ENCODE data around the gene NPPA. TPM values are rescaled to one million over a fixed set of nuclear protein-coding genes. Genes with fewer than 3 reads are reported as not detected.

Gene NPPA
- total and polyA plus RNA-seq, 3 donors from 2014 or later: not detected

DNA sequence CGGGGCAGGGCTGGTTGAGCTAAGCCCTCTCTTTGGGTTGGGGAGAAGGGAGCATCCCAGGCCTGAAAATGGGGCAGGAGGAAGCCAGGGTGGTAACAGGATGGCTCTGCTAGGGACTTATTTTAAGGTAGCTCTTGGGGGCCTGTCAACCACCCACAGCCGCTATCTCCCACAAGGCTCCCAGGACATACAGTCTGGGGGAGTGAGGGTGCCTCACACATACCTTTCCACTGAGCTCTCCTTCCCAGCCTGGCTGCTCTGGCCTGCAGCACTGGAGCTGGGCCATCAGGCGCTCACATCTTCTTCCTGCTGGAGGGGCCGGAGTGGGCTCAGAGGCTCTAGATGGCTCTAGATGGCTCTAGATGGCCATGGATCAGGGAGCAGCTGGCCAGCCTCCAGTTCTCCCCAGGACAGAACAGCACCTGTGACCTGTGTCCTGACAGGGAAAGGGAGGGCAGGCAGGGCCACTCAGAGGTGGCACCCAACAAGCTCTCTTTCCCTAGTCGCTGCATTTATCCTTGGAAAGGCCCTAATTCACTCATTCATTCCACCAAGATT is 22.1 kb upstream of the NPPA start:
- no peak for TF ChIP-seq POLR2A (IDR thresholded peaks at IDR 0.05)
- TF ChIP-seq, protein P1, sequence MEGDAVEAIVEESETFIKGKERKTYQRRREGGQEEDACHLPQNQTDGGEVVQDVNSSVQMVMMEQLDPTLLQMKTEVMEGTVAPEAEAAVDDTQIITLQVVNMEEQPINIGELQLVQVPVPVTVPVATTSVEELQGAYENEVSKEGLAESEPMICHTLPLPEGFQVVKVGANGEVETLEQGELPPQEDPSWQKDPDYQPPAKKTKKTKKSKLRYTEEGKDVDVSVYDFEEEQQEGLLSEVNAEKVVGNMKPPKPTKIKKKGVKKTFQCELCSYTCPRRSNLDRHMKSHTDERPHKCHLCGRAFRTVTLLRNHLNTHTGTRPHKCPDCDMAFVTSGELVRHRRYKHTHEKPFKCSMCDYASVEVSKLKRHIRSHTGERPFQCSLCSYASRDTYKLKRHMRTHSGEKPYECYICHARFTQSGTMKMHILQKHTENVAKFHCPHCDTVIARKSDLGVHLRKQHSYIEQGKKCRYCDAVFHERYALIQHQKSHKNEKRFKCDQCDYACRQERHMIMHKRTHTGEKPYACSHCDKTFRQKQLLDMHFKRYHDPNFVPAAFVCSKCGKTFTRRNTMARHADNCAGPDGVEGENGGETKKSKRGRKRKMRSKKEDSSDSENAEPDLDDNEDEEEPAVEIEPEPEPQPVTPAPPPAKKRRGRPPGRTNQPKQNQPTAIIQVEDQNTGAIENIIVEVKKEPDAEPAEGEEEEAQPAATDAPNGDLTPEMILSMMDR (IDR thresholded peaks at IDR 0.05): no peak
- Histone ChIP-seq H3K4me3 (no peak overlapping the region), H3K27ac (no peak overlapping the region), H3K27me3 (no peaks in the 10 kb centered on the region), H3K9me3 (no peaks in the 10 kb centered on the region), H3K36me3 (ENCODE audit: low read depth, missing control alignments) (no peaks in the 10 kb centered on the region), H3K4me1 (no peaks in the 10 kb centered on the region)
- 77 to 87% methylated on average over 3 to 5 of the region's 5 CpGs for WGBS, 2 donors
- no peak for DNase-seq
- intact Hi-C loops (cut with DNase I; ENCODE audit: low total_unique reads): no loop called here

DNA sequence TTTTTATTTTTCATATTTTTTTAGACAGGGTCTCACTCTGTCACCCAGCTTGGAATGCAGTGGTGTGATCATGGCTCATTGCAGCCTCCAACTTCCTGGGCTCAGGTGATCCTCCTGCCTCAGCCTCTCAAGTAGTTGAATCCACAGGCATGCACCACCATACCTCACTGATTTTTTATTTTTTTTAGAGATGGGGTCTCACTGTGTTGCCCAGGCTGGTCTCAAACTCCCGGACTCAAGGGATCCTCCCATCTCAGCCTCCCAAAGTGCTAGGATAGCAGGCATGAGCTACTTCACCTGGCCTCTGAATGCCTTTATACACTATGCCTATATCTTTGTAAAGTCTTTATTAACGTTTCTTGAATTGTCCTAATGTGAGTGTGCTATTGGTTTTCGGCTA is 21.5 kb upstream of the NPPA start:
- intact Hi-C loops (cut with DNase I; ENCODE audit: low total_unique reads): no loop called here
- H3K4me1 ChIP-seq: no peaks in the 10 kb centered on the region
- no peak overlapping the region for H3K27ac ChIP-seq
- whole genome bisulfite sequencing, 2 donors: 87 to 89% methylated on average over 3 of the region's 3 CpGs
- H3K4me3 ChIP-seq: no peak overlapping the region
- no peak for DNase-seq
- H3K36me3 ChIP-seq (ENCODE audit: low read depth, missing control alignments): no peaks in the 10 kb centered on the region
- TF ChIP-seq POLR2A (IDR thresholded peaks at IDR 0.05): no peak
- TF ChIP-seq, protein P1 (IDR thresholded peaks at IDR 0.05): no peak
- no peaks in the 10 kb centered on the region for H3K27me3 ChIP-seq
- no peaks in the 10 kb centered on the region for H3K9me3 ChIP-seq

DNA sequence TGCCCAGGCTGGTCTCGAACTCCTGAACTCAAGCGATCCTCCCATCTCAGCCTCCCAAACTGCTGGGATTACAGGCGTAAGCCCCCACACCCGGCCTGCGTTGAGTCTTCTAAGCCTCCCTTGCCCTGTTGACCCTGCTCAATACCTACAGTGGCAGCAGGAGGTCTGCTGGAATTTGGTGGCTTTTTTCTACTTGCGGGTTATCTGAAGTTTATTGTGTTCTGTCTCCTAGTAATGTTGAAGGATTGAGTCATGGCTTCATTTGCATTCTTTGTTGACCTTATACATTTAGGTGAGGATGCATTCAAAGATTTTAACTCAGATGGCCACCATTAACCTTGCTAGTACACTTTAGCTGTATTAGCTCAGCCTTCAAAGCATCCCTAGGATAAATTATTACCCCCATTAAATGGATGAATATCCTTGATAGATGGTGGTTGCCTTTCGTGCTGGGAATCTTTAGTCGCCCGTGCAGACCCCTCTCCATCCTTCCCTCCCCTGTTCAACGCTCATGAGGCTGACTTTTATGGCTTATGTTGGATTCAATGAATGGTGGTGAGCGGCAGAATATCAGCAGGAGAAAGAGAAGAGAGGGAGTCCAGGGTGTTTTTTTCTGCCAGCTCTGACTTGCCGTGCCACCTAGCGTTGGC is 20.9 kb upstream of the NPPA start:
- intact Hi-C loops (cut with DNase I; ENCODE audit: low total_unique reads): no loop called here
- Histone ChIP-seq H3K27ac (no peak overlapping the region), H3K9me3 (no peaks in the 10 kb centered on the region), H3K27me3 (no peaks in the 10 kb centered on the region), H3K4me3 (no peak overlapping the region), H3K36me3 (ENCODE audit: low read depth, missing control alignments) (no peaks in the 10 kb centered on the region), H3K4me1 (no peaks in the 10 kb centered on the region)
- no peak for DNase-seq
- TF ChIP-seq, protein P1 (IDR thresholded peaks at IDR 0.05): no peak
- TF ChIP-seq POLR2A (IDR thresholded peaks at IDR 0.05): no peak
- 73 to 80% methylated on average over 13 of the region's 13 CpGs for WGBS, 2 donors

DNA sequence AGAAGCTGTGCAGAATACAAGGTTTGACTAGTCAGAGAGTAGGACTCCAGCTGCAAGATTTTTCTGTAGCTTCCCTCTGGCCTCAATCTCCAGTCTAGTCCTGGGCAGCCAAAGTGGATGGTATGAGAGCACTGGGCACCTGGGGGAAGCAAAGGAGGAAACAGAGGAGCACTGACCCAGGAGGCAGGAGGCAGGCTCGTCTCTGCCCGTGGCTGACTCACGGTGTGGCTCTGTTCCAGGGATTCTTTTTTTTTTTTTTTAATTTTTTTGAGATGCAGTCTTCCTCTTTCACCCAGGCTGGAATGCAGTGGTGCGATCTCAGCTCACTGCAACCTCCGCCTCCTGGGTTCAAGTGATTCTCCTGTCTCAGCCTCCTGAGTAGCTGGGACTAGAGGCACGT is 15.3 kb upstream of the NPPA start:
- Histone ChIP-seq H3K36me3 (ENCODE audit: low read depth, missing control alignments) (no peaks in the 10 kb centered on the region), H3K9me3 (no peaks in the 10 kb centered on the region), H3K4me3 (no peak overlapping the region), H3K4me1 (peaks cover 8% of the 10 kb centered on the region), H3K27ac (no peak overlapping the region), H3K27me3 (peaks cover 7% of the 10 kb centered on the region)
- 63% methylated on average over 6 of the region's 6 CpGs for WGBS, 2 donors
- DNase-seq: no peak
- intact Hi-C loops (cut with DNase I; ENCODE audit: low total_unique reads): no loop called here
- TF ChIP-seq, protein P1 (IDR thresholded peaks at IDR 0.05): no peak
- no peak for TF ChIP-seq POLR2A (IDR thresholded peaks at IDR 0.05)

DNA sequence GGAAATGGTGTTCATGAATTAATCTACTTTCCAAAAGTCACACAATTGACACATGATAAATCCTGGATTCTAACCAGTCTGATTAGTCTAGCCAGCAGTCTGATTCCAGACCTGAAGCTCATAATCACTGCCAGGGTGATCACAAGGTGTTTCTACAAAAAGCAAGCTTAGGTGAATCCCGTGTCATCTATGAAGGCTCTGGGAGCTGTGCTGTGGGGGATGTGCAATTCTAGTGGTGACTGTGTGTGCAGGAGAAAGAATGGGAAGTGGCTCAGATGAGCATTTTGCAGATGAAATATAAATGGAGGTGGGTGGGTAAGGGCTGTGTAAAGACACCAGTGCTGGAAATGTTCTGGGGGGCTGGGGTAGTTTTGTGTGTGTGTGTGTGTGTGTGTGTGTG is 13.0 kb upstream of the NPPA start:
- TF ChIP-seq, protein P1 (IDR thresholded peaks at IDR 0.05): no peak
- no peak for TF ChIP-seq POLR2A (IDR thresholded peaks at IDR 0.05)
- Histone ChIP-seq H3K36me3 (ENCODE audit: low read depth, missing control alignments) (no peaks in the 10 kb centered on the region), H3K27ac (no peak overlapping the region), H3K27me3 (peaks cover 7% of the 10 kb centered on the region), H3K4me1 (peaks cover 8% of the 10 kb centered on the region), H3K9me3 (no peaks in the 10 kb centered on the region), H3K4me3 (no peak overlapping the region)
- 59 to 77% methylated on average over 1 of the region's 1 CpG for WGBS, 2 donors
- DNase-seq: no peak
- intact Hi-C loops (cut with DNase I; ENCODE audit: low total_unique reads): no loop called here
